ENCODE results near the gene CHCHD6.

The CHCHD6 gene

GRCh38 chr3:126867190-126867862, 163.3 kb downstream of the CHCHD6 start:
- no peak for DNase-seq

- DNase-seq: no peak
These were observed 163.8 kb downstream of the CHCHD6 start for GRCh38 chr3:126867863-126868200.

- no peak for DNase-seq
These were observed 166.7 kb downstream of the CHCHD6 start for GRCh38 chr3:126870608-126871210.

- DNase-seq: no peak
These were observed 168.8 kb downstream of the CHCHD6 start for GRCh38 chr3:126872701-126873342.

- no peak for DNase-seq
These were observed 169.4 kb downstream of the CHCHD6 start for GRCh38 chr3:126873416-126873815.

GRCh38 chr3:126878664-126879063, 174.6 kb downstream of the CHCHD6 start:
- no peak for DNase-seq

- DNase-seq: peak; percentile 8
These were observed 176.9 kb downstream of the CHCHD6 start for GRCh38 chr3:126880901-126881300.

GRCh38 chr3:126881861-126882260, 177.8 kb downstream of the CHCHD6 start:
- no peak for DNase-seq

GRCh38 chr3:126883241-126883640, 179.2 kb downstream of the CHCHD6 start:
- DNase-seq: no peak

GRCh38 chr3:126885425-126885824, 181.4 kb downstream of the CHCHD6 start:
- DNase-seq: no peak

- no peak for DNase-seq
These were observed 182.2 kb downstream of the CHCHD6 start for GRCh38 chr3:126886217-126886616.

GRCh38 chr3:126887686-126888085, 183.6 kb downstream of the CHCHD6 start:
- no peak for DNase-seq

GRCh38 chr3:126888186-126888760, 184.2 kb downstream of the CHCHD6 start:
- DNase-seq: no peak

- DNase-seq: no peak
These were observed 185.5 kb downstream of the CHCHD6 start for GRCh38 chr3:126889276-126890201.

GRCh38 chr3:126891141-126891540, 187.1 kb downstream of the CHCHD6 start:
- no peak for DNase-seq

- no peak for DNase-seq
These were observed 187.8 kb downstream of the CHCHD6 start for GRCh38 chr3:126891791-126892190.

- DNase-seq: no peak
These were observed 189.6 kb downstream of the CHCHD6 start for GRCh38 chr3:126893651-126894050.

- no peak for DNase-seq
These were observed 190.4 kb downstream of the CHCHD6 start for GRCh38 chr3:126894475-126894874.

GRCh38 chr3:126895178-126896066, 191.4 kb downstream of the CHCHD6 start:
- no peak for DNase-seq

- DNase-seq: no peak
These were observed 192.0 kb downstream of the CHCHD6 start for GRCh38 chr3:126896067-126896441.

- DNase-seq: no peak
These were observed 192.9 kb downstream of the CHCHD6 start for GRCh38 chr3:126896968-126897367.

- DNase-seq: no peak
These were observed 193.9 kb downstream of the CHCHD6 start for GRCh38 chr3:126897943-126898342.

All from inflammatory macrophage treated with lipopolysaccharide for 4 hours (primary cell).